Skeletal muscle tissue (tissue), 4 donors: ENCODE data around the gene ILRUN. TPM values are rescaled to one million over a fixed set of nuclear protein-coding genes. Genes with fewer than 3 reads are reported as not detected.
"Not testable (repeated sequence)": the region's sequence is repeated elsewhere in the genome, so short reads cannot be mapped to it uniquely, and the experiment has no call there.

Experiments used
- H3K27ac ChIP-seq: one replicate; pipeline ENCODE4 v1.7.0; 2013; ENCODE audit warnings: mild to moderate bottlenecking, low read depth, low read length, inconsistent platforms
- H3K27me3 ChIP-seq, 3 donors: one replicate each; pipeline ENCODE4 v1.7.0; 2013; ENCODE audit warnings: low read length in 3 of 3; ENCODE audit not compliant: control insufficient read depth in 3 of 3, insufficient read depth in 3 of 3
- H3K36me3 ChIP-seq, 3 donors: one replicate each; pipeline ENCODE4 v1.7.0; 2013; ENCODE audit warnings: low read length in 3 of 3; ENCODE audit not compliant: control insufficient read depth in 3 of 3, insufficient read depth in 3 of 3
- H3K4me1 ChIP-seq, 3 donors: one replicate each; pipeline ENCODE4 v1.7.0; 2013; ENCODE audit warnings: low read length in 3 of 3, mild to moderate bottlenecking in 3 of 3; ENCODE audit not compliant: control insufficient read depth in 3 of 3, insufficient read depth in 3 of 3
- H3K4me3 ChIP-seq, 3 donors: one replicate each; pipeline ENCODE4 v1.7.0; 2013; ENCODE audit warnings: low read length in 3 of 3
- H3K9ac ChIP-seq, 3 donors: one replicate each; pipeline ENCODE4 v1.7.0; 2013; ENCODE audit warnings: low read length in 3 of 3, mild to moderate bottlenecking in 3 of 3, moderate library complexity in 2 of 3, low read depth in 1 of 3
- H3K9me3 ChIP-seq, 3 donors: one replicate each; pipeline ENCODE4 v1.7.0; 2013; ENCODE audit warnings: low read length in 3 of 3; ENCODE audit not compliant: control insufficient read depth in 3 of 3
- total RNA-seq: library from RNA; depleted of rRNA; stranded (reverse); fragments of >200 nt; gene quantifications from one replicate; pipeline ENCODE4 v1.2.3, GENCODE V29; 2014
- donor health status: Osteomylitis.

The ILRUN gene
- total RNA-seq, 1 donor from 2014 or later, result 64.7 TPM

GRCh38 chr6:34657037-34657306, 39.6 kb downstream of the ILRUN start:
- Histone ChIP-seq H3K27me3 (no peaks in the 10 kb centered on the region), H3K9ac (peak overlapping the region; percentile 74 to 85 (median 79)), H3K36me3 (peaks cover 0 to 4% (median 2%) of the 10 kb centered on the region in 3 donors), H3K27ac (peak overlapping the region; percentile 97), H3K9me3 (no peaks in the 10 kb centered on the region), H3K4me3 (peak overlapping the region; percentile 69 to 79 (median 72)), H3K4me1 (peaks cover 28 to 38% (median 32%) of the 10 kb centered on the region in 3 donors)

GRCh38 chr6:34656378-34657036, 40.1 kb downstream of the ILRUN start:
- Histone ChIP-seq H3K9me3 (no peaks in the 10 kb centered on the region), H3K27ac (peak overlapping the region; percentile 97), H3K9ac (peak overlapping the region; percentile 74 to 85 (median 79)), H3K4me3 (peak overlapping the region; percentile 69 to 79 (median 72)), H3K4me1 (peaks cover 28 to 38% (median 32%) of the 10 kb centered on the region in 3 donors), H3K36me3 (peaks cover 0 to 4% (median 2%) of the 10 kb centered on the region in 3 donors), H3K27me3 (no peaks in the 10 kb centered on the region)

GRCh38 chr6:34655876-34656377, 40.6 kb downstream of the ILRUN start:
- H3K9me3 ChIP-seq, H3K27me3 ChIP-seq, H3K36me3 ChIP-seq: not testable (repeated sequence)
- Histone ChIP-seq H3K4me3 (peak overlapping the region; percentile 69 to 79 (median 72)), H3K4me1 (peaks cover 30 to 43% (median 33%) of the 10 kb centered on the region in 3 donors), H3K27ac (peak overlapping the region; percentile 97), H3K9ac (peak overlapping the region in 2 of 3 donors; percentile 74 to 79)

GRCh38 chr6:34654061-34654710, 42.4 kb downstream of the ILRUN start:
- H3K9ac ChIP-seq, result no peak overlapping the region
- peaks cover 0 to 4% (median 2%) of the 10 kb centered on the region in 3 donors for H3K36me3 ChIP-seq
- H3K27me3 ChIP-seq, result no peaks in the 10 kb centered on the region
- peaks cover 37 to 49% (median 37%) of the 10 kb centered on the region in 3 donors for H3K4me1 ChIP-seq
- peak overlapping the region; percentile 29 for H3K27ac ChIP-seq
- no peak overlapping the region for H3K4me3 ChIP-seq
- H3K9me3 ChIP-seq, result no peaks in the 10 kb centered on the region

- no peak overlapping the region for H3K4me3 ChIP-seq
- peaks cover 24 to 43% (median 36%) of the 10 kb centered on the region in 3 donors for H3K4me1 ChIP-seq
- H3K27me3 ChIP-seq, result no peaks in the 10 kb centered on the region
- H3K27ac ChIP-seq, result no peak overlapping the region
- H3K36me3 ChIP-seq, result peaks cover 0 to 4% (median 2%) of the 10 kb centered on the region in 3 donors
- no peak overlapping the region for H3K9ac ChIP-seq
- no peaks in the 10 kb centered on the region for H3K9me3 ChIP-seq
Observed at GRCh38 chr6:34652263-34652662, 44.3 kb downstream of the ILRUN start.

- no peak overlapping the region for H3K27ac ChIP-seq
- no peaks in the 10 kb centered on the region for H3K9me3 ChIP-seq
- H3K4me1 ChIP-seq, result peaks cover 15 to 38% (median 31%) of the 10 kb centered on the region in 3 donors
- no peak overlapping the region for H3K4me3 ChIP-seq
- H3K27me3 ChIP-seq, result no peaks in the 10 kb centered on the region
- H3K9ac ChIP-seq, result no peak overlapping the region
- peaks cover 2 to 9% (median 3%) of the 10 kb centered on the region in 3 donors for H3K36me3 ChIP-seq
Observed at GRCh38 chr6:34650823-34651222, 45.7 kb downstream of the ILRUN start.

- H3K27me3 ChIP-seq, H3K27ac ChIP-seq, H3K36me3 ChIP-seq, H3K9me3 ChIP-seq, H3K4me3 ChIP-seq, H3K9ac ChIP-seq: not testable (repeated sequence)
- peaks cover 15 to 37% (median 26%) of the 10 kb centered on the region in 3 donors for H3K4me1 ChIP-seq
Observed at GRCh38 chr6:34650232-34650631, 46.3 kb downstream of the ILRUN start.

- Histone ChIP-seq H3K36me3 (peaks cover 2 to 9% (median 6%) of the 10 kb centered on the region in 3 donors), H3K4me3 (no peak overlapping the region), H3K9me3 (no peaks in the 10 kb centered on the region), H3K9ac (no peak overlapping the region), H3K27me3 (no peaks in the 10 kb centered on the region), H3K27ac (no peak overlapping the region), H3K4me1 (peaks cover 15 to 35% (median 26%) of the 10 kb centered on the region in 3 donors)
Observed at GRCh38 chr6:34648806-34649205, 47.8 kb downstream of the ILRUN start.
